ENCODE results near the gene CHD9NB.

GRCh38 chr16:53036066-53036465 is 16.6 kb downstream of the CHD9NB start:
- no peak for TF ChIP-seq CEBPB (IDR thresholded peaks at IDR 0.05; ENCODE audit: borderline replicate concordance in 1 of 2, low read depth in 2 of 2, low read length in 2 of 2)
- no peak for TF ChIP-seq ATF2 (IDR thresholded peaks at IDR 0.05; ENCODE audit: low read length)
- TF ChIP-seq NFXL1 (IDR thresholded peaks at IDR 0.05; ENCODE audit: borderline replicate concordance) = no peak
- no peak for TF ChIP-seq CTCF (IDR thresholded peaks at IDR 0.05 in 2 of 3, conservative IDR thresholded peaks at IDR 0.05 in 1 of 3; ENCODE audit: control insufficient read depth in 2 of 3, extremely low read depth in 1 of 3, insufficient read depth in 1 of 3, low read depth in 3 of 3, low read length in 3 of 3)
- TF ChIP-seq SMC3 (IDR thresholded peaks at IDR 0.05; ENCODE audit: borderline replicate concordance, low read length) = no peak
- TF ChIP-seq GABPA (IDR thresholded peaks at IDR 0.05; ENCODE audit: low read depth) = no peak
- TF ChIP-seq POLR2A (IDR thresholded peaks at IDR 0.05; ENCODE audit: low read depth, low read length) = no peak
- no peak for TF ChIP-seq SPI1 (IDR thresholded peaks at IDR 0.05; ENCODE audit: borderline replicate concordance, insufficient read depth, low read depth, low read length)
- no peak for TF ChIP-seq JUND (IDR thresholded peaks at IDR 0.05; ENCODE audit: low read depth, low read length)
- TF ChIP-seq TAF1 (IDR thresholded peaks at IDR 0.05; ENCODE audit: borderline replicate concordance, low read depth, low read length) = no peak
- no peak for TF ChIP-seq PBX3 (IDR thresholded peaks at IDR 0.05; ENCODE audit: insufficient replicate concordance, low read depth, low read length)

All from GM12878 (cell line).